SW480 (cell line): ENCODE data around the gene NKX1-2.
"Not testable (repeated sequence)": the region's sequence is repeated elsewhere in the genome, so short reads cannot be mapped to it uniquely, and the experiment has no call there.

ENCODE experiments used
- DNase-seq: peaks from one replicate; pipeline ENCODE4 v3.0.0-alpha.2; 2016; ENCODE audit warnings: low spot score

NKX1-2 gene

GRCh38 chr10:124449170-124450011, 444 bp downstream of the NKX1-2 start:
- DNase-seq = no peak

GRCh38 chr10:124448696-124449169, 1.1 kb downstream of the NKX1-2 start:
- no peak for DNase-seq

GRCh38 chr10:124447751-124448466, 1.9 kb downstream of the NKX1-2 start:
- no peak for DNase-seq

- no peak for DNase-seq
These were observed 2.7 kb downstream of the NKX1-2 start for GRCh38 chr10:124446830-124447750.

- DNase-seq = not testable (repeated sequence)
These were observed 8.1 kb downstream of the NKX1-2 start for GRCh38 chr10:124441694-124442093.

- peak; percentile 73 for DNase-seq
These were observed 13.6 kb downstream of the NKX1-2 start for GRCh38 chr10:124436191-124436638.

- DNase-seq = not testable (repeated sequence)
These were observed 14.2 kb downstream of the NKX1-2 start for GRCh38 chr10:124435683-124436082.

GRCh38 chr10:124433461-124433860, 16.4 kb downstream of the NKX1-2 start:
- no peak for DNase-seq

GRCh38 chr10:124430077-124430476, 19.8 kb downstream of the NKX1-2 start:
- DNase-seq = no peak

GRCh38 chr10:124429576-124429975, 20.3 kb downstream of the NKX1-2 start:
- DNase-seq = no peak

- DNase-seq = no peak
These were observed 21.5 kb downstream of the NKX1-2 start for GRCh38 chr10:124428207-124428777.

GRCh38 chr10:124425227-124425962, 24.4 kb downstream of the NKX1-2 start:
- no peak for DNase-seq

GRCh38 chr10:124423813-124424212, 26.0 kb downstream of the NKX1-2 start:
- DNase-seq = no peak

GRCh38 chr10:124422742-124423141, 27.1 kb downstream of the NKX1-2 start:
- no peak for DNase-seq

GRCh38 chr10:124420254-124420653, 29.6 kb downstream of the NKX1-2 start:
- DNase-seq = no peak

GRCh38 chr10:124419635-124420034, 30.2 kb downstream of the NKX1-2 start:
- DNase-seq = no peak

- peak; percentile 93 for DNase-seq
These were observed 30.9 kb downstream of the NKX1-2 start, which contains the start of gene OAT for GRCh38 chr10:124418726-124419501. Gene OAT (minus strand): TSS chr10:124418923. CDS start chr10:124412171, 6,752 bp downstream.

- peak; percentile 37 for DNase-seq
These were observed 31.7 kb downstream of the NKX1-2 start for GRCh38 chr10:124417895-124418725.

- DNase-seq = no peak
These were observed 33.1 kb downstream of the NKX1-2 start for GRCh38 chr10:124416733-124417132.
